ENCODE measurements around the gene TXNRD2. TPM values are rescaled to one million over a fixed set of nuclear protein-coding genes. Genes with fewer than 3 reads are reported as not detected.

Gene TXNRD2
- total and polyA plus RNA-seq, 8 donors = 6.4 to 69.5 (median 42.3) TPM

- 78 to 89% (median 88%) methylated on average over 13 to 16 of the region's 16 CpGs for WGBS, 5 donors
- intact Hi-C loops (cut with DNase I; ENCODE audit: low total_unique reads) = no loop called here
- H3K27me3 ChIP-seq = no peaks in the 10 kb centered on the region
- H3K27ac ChIP-seq = peak overlapping the region in 2 of 5 donors; percentile 8 to 26
- H3K9me3 ChIP-seq = no peaks in the 10 kb centered on the region
- H3K4me1 ChIP-seq = peaks cover 9 to 36% (median 14%) of the 10 kb centered on the region in 4 donors
- no peak for TF ChIP-seq EP300 (IDR thresholded peaks at IDR 0.05)
- no peak for TF ChIP-seq POLR2AphosphoS5 (IDR thresholded peaks at IDR 0.05)
- TF ChIP-seq POLR2A (IDR thresholded peaks at IDR 0.05) = no peak
- no peak for TF ChIP-seq CTCF (IDR thresholded peaks at IDR 0.05)
- peaks cover 0 to 70% (median 49%) of the 10 kb centered on the region in 4 donors for H3K36me3 ChIP-seq
- DNase-seq = no peak
- no peak overlapping the region for H3K4me3 ChIP-seq
Measured at GRCh38 chr22:19887256-19887985, 54.2 kb downstream of the TXNRD2 start.

GRCh38 chr22:19886605-19887255 is 54.9 kb downstream of the TXNRD2 start:
- WGBS, 5 donors = 71 to 83% (median 78%) methylated on average over 12 of the region's 12 CpGs
- DNase-seq = no peak

GRCh38 chr22:19885841-19886592 is 55.6 kb downstream of the TXNRD2 start:
- H3K4me1 ChIP-seq = peaks cover 8 to 36% (median 11%) of the 10 kb centered on the region in 4 donors
- H3K27me3 ChIP-seq = no peaks in the 10 kb centered on the region
- H3K36me3 ChIP-seq = peaks cover 0 to 56% (median 42%) of the 10 kb centered on the region in 4 donors
- no peak for DNase-seq
- H3K9me3 ChIP-seq = no peaks in the 10 kb centered on the region
- H3K4me3 ChIP-seq = no peak overlapping the region
- intact Hi-C loops (cut with DNase I; ENCODE audit: low total_unique reads) = no loop called here
- TF ChIP-seq CTCF (IDR thresholded peaks at IDR 0.05) (no peak), POLR2A (IDR thresholded peaks at IDR 0.05) (no peak), POLR2AphosphoS5 (IDR thresholded peaks at IDR 0.05) (no peak), EP300 (IDR thresholded peaks at IDR 0.05) (no peak)
- 79 to 88% (median 83%) methylated on average over 11 to 15 of the region's 15 CpGs for WGBS, 5 donors
- H3K27ac ChIP-seq = peak overlapping the region in 1 of 5 donors; percentile 17

More at GRCh38 chr22:19886605-19887255, 54.9 kb downstream of the TXNRD2 start:
- intact Hi-C loops (cut with DNase I; ENCODE audit: low total_unique reads) = no loop called here
- peaks cover 0 to 63% (median 46%) of the 10 kb centered on the region in 4 donors for H3K36me3 ChIP-seq
- peak overlapping the region in 2 of 5 donors; percentile 17 to 42 for H3K27ac ChIP-seq
- H3K4me3 ChIP-seq = no peak overlapping the region
- no peaks in the 10 kb centered on the region for H3K9me3 ChIP-seq
- H3K4me1 ChIP-seq = peaks cover 9 to 36% (median 12%) of the 10 kb centered on the region in 4 donors
- H3K27me3 ChIP-seq = no peaks in the 10 kb centered on the region
- TF ChIP-seq EP300 (IDR thresholded peaks at IDR 0.05) (no peak), POLR2AphosphoS5 (IDR thresholded peaks at IDR 0.05) (no peak), CTCF (IDR thresholded peaks at IDR 0.05) (no peak), POLR2A (IDR thresholded peaks at IDR 0.05) (no peak)
